ENCODE measurements around the gene PDGFC.
"Not testable (repeated sequence)": the region's sequence is repeated elsewhere in the genome, so short reads cannot be mapped to it uniquely, and the experiment has no call there.

Gene PDGFC

DNA sequence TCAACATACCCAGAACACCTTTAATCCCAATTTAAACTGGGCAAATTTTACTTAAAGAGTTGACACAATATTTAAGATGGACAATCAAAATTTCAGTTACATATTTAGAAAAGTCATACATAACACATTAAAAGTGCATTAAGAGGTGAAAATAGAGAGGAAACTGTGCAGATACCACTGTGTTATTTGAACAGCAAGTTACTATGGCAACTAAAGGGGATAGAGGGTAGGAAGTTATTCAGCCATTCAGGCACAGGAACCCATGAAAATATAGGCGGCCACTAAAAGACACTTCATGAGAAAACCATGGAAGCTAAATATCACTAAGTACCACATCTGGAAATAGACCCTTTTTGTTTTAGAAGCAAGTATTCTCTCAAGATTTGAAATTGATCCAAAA is 75.1 kb downstream of the PDGFC start:
- DNase-seq, result no peak

DNA sequence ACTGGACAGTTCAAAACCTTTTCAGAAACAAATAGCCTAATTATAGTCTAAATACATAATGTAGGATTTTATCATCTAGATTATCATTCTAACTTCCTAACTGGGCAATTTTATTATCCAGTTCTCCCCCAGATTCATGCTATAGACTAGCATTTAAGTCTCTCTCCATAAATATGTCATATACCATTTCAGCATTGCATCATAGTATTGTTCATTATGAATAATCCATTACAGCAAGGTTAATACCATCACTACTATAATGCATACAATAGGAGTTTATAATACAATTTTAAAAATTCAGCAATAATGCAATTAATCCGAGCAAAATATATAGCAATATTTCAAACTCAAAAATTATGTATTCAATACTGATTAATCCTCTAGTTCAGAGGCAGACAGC is 77.4 kb downstream of the PDGFC start:
- no peak for DNase-seq

DNA sequence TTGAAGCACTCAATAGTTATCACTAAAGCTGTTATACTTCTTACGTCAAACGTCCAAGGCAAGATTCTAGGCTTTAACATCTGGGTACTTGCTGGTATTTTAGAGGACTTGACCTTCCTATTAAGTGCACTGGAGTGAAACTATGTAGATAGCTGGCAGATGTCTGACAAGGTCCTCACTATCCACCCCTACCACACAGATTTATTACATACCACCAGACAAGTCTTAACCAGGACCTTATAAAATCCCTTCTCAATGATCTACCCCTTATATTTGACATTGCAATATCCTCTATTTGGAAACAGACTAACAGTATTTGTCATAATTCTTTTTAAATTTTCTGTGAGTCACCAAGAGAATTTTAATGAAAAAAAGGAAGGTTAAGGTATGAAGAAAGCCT is 78.8 kb downstream of the PDGFC start:
- DNase-seq, result no peak

DNA sequence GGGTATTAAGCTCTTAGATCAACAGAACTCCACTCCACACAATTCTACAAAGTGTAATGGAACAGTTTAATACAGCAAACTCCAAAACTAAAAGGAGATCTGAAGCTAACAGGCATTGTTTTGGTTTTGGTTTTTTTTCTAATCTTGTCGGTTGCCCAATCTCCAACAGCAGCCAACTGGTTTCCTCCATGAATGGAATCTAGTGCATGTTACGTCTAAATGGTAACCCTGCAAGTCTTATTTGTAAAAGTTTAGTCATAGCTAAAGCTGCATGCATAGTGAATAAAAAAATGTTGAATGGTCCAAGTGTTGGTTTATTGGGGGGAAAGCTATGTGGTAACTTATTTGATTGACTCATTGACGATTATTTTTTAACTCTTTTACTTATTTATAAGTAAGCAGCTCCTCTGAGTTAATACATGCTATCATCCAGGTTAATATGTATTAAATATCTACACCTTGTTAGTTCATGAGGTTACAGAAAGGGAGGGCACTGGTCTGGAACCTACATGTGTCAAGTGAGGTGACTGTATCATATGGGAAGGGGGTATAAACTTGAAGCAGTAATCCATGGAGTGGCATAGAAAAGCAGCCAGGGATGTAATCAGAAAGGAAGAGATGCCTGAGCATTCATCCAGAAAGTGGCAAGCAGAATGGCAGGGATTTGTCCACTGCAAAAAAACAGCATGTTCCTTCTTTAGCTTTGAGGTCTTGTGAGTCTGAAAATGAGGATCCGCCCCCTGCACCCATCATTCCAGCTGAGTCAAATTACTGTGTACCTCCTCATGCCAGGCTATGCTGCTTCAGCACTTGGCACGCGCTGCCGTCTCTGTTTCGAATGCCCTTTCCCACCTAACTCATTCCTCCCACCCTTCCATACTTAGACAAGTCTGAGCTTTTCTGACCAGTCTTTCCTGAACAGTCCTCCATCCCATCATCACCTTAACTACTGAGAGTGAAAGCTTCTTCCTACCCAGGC is 81.7 kb downstream of the PDGFC start:
- no peak for DNase-seq

- DNase-seq, result no peak
These were observed 82.8 kb downstream of the PDGFC start for GRCh38 chr4:156888762-156889161.

- no peak for DNase-seq
These were observed 85.1 kb downstream of the PDGFC start for GRCh38 chr4:156886481-156886880.

DNA sequence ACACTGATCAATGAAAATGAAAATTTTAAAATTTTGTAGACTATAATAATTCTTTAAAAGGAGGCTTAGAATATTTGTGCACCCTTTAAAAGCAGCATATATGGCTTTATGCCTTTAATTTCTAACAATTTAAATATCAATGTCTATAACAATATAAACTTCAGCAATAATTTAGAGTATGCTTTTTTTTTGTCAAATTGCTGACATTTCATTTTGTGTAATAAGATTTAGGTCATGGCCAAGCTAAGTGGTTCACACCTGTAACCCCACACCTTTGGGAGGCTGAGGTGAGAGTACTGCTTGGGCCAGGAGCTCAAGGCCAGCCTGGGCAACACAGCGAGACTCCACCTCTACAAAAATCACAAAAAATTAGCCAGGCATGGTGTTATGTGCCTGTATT is 86.2 kb downstream of the PDGFC start:
- DNase-seq, result no peak

DNA sequence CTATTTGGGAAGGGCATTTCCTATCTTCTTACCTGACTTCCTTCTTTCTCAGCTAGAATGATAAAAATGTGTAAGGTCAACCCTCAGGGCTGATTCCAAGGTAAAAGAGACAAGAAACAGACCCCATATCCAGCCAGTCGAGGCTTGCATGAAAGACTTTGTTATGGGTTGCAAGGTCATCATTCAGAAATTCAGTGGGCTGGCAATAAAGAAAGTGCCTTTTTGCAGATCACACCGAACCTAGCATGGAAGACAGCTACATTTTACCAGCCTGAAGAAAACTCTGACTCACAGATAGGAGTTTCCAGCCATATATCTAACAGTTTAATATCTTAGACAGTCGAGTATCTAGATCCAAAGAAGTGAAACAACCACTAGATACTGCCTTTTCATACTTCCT is 87.4 kb downstream of the PDGFC start:
- no peak for DNase-seq

GRCh38 chr4:156875704-156876103 is 95.9 kb downstream of the PDGFC start:
- DNase-seq, result no peak

GRCh38 chr4:156875055-156875454 is 96.5 kb downstream of the PDGFC start:
- no peak for DNase-seq

- DNase-seq, result no peak
These were observed 97.8 kb downstream of the PDGFC start for GRCh38 chr4:156873799-156874198.

DNA sequence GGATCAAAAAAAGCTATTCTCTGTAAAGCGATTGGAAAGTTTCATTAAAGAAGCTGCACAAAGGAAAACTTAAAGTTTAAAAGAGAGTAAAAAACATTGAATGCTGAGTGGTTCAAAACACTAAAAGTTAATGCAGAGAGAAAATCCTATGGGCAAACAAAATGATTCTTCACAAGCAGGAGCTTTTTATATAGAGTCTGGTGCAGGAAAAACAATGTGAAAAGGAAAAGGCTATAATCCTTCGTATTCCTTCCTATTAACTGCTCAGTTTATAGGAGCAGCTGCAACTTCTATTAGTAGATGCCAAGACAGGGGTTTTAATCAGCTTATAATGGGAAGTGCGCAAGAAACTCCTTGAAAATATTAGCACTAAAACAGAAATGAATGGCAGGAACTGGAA is 100.7 kb downstream of the PDGFC start:
- DNase-seq, result no peak

- no peak for DNase-seq
These were observed 101.5 kb downstream of the PDGFC start for GRCh38 chr4:156870131-156870530.

DNA sequence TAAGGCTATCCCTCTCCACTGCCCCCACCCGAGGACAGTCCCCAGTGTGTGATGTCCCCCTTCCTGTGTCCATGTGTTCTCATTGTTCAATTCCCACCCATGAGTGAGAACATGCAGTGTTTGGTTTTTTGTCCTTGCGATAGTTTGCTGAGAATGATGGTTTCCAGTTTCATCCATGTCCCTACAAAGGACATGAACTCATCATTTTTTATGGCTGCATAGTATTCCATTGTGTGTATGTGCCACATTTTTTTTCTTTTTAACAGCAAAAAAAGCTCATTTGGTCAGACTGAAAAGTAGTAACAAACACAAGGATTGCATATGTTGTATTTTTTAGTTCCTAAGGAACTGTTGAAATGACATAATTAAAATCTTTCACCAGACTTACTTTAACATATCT is 105.5 kb downstream of the PDGFC start:
- not testable (repeated sequence) for DNase-seq

DNA sequence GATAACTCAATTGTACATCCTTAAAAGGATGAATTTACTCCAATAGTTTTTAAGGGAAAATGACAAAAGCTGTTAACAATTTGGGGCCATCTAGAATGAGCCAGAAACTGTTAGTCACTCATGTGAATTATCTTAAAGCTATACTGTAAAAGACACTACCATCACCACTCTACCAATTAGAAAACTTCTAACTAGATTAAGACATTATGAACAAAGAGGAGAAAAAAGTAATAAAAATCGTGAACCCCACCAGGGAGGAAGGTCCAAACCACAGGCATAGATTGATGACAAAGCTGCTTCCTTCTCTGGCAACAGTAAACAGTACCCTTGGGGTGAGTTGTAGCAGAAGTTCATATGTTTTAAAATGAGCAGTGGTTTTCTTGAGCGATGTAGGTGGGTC is 106.1 kb downstream of the PDGFC start:
- DNase-seq, result no peak

DNA sequence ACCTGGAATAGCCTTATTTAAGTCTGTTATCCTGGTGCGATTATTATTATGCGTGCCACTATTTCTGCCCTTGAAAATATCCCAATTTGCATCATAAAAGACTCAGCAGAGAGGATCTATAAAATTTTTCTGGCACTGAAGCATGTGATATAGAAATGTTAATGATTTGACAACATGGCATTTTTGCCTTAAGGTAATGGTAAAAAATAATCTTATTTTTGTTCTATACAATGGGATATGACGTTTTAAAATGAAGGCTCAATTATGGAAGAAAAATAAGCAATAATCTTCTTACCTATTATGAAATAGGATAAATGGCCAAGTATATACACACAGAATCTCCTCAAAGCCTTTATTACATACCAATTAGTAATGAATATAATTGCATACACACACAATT is 113.5 kb downstream of the PDGFC start:
- no peak for DNase-seq

GRCh38 chr4:156838761-156839160 is 132.8 kb downstream of the PDGFC start:
- DNase-seq, result no peak

- no peak for DNase-seq
These were observed 133.8 kb downstream of the PDGFC start for GRCh38 chr4:156837625-156838345.

- no peak for DNase-seq
These were observed 138.7 kb downstream of the PDGFC start for GRCh38 chr4:156832886-156833285.

DNA sequence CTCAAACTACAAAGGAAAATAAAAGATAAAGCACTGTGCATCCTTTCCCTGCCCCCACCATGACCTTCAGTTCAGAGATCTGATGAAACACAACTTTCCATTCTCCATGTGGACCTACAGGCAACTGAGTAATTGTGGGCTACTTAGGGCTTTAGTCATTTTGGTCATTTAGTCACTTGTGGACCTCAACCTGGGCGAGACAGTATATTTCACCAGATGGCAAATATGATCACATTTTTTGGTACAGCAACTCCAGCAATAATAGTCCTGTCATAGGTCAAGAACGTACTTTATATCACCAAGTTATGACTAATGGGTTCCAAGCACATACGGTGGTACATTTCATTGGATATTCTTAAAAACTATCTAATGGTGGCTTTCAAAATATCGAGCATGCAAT is 141.2 kb downstream of the PDGFC start:
- no peak for DNase-seq

- DNase-seq, result no peak
These were observed 142.3 kb downstream of the PDGFC start for GRCh38 chr4:156829201-156829873.

- DNase-seq, result no peak
These were observed 144.1 kb downstream of the PDGFC start for GRCh38 chr4:156827519-156827918.

GRCh38 chr4:156825074-156825473 is 146.5 kb downstream of the PDGFC start:
- DNase-seq, result no peak
